HPDE6-E6E7 (cell line): Measurements from ENCODE around the gene TMOD3.
A peak's percentile ranks its signal among the peaks of the same experiment; 100 is the strongest.

ENCODE experiments used
- DNase-seq: peaks from one replicate; pipeline ENCODE4 v3.0.0; 2011; ENCODE audit warnings: missing footprints; ENCODE audit errors: extremely low spot score

Gene TMOD3

DNA sequence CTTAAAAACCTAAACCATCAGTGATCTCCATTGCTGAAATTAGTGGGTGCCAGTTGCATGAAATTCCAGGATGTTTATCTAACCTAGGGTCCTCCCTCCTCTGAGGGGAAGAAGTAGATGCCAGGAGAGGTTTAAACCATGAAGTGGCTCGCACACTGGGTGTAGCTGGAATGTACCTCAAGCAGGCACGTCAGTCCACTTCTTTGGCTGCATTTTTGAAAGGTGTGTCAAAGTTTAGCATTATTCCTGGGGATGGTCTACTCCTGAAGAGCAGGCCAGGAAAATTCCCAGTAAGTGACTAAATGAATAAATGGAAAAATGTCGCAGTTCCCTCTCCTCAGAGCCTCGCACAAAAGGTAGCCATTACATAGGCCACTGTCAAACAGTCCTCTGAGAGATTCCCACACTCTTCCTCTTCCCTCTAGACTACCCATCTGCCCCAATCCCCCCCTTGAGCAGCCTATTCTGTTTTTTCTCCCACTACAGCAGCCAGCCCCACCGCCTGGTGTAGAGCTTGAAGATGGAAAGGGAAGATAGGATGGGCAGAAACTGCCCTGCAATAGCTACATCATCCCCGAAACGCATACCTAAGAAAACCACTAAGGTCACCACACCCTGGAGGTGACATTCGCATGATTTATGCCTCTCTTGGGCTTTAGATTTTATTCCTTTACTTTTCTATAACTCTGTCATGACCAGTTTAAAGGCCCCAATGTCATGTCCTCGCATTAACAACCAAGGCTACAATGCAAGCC lies 655 bp upstream of the TMOD3 start:
- DNase-seq: peak; percentile 34

DNA sequence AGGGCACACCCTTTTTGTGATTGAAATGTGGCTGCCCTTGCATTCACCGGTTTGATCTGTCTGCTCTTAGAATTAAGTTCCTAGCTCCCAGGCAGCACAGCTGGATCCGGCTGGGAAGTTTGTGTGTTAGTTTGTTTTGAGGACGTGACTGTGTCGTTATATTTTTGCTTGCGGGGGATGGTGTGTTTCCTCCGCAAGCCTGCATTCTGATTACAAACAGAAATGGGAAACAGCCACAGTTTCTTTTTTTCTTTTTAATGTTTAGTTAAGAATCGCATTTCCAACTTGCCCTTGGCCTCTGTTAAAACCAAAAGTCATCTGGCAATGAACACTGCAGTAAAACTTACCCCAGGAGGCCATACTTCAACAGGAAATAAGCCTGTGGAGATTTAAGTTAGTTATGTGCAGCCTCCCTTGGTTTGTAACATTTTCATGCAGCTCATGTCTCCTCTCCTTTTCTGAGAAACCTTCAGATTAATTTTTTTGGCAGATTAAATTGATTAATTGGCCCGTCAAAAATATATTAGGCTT lies 888 bp downstream of the TMOD3 start:
- DNase-seq: no peak

DNA sequence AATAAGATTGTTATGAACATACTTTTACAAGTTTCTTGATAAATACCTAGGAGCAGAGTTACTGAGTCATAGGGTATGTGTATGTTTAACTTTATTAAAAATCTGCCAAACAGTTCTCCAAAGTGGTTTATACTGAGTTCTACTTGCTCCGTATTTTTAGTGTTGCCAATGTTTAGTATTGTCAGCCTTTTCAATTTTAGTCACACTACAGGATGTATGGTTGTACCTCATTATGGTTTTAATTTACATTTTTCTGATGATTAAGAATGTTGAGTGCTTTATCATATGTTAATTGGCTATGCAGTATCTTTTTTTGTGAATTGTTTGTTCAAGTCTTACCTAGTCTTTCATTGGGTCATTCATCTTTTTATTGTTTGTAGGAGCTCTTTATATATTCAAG lies 4.3 kb downstream of the TMOD3 start:
- no peak for DNase-seq

DNA sequence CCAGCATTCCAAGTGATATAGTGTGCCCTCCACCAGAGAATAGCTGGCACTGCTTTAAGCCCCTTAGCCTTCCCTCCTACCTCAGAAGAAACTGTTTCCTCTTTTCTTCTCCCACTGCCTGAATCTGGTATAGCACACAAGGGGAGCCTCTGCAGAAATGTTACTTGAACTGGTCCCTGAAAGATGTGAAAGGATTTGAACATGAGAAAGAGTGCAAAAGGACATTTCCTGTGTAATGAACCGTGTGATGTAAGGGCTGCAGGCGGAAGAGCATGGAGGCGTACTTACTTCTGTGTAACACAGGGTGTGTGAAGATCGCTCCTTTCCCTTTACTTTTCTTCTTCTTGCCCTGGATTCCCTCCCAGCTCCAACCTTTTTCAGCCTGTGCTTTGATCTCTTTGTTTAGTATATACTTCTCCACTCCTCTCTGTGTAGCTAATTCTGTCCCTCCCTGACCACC lies 8.4 kb downstream of the TMOD3 start:
- no peak for DNase-seq

DNA sequence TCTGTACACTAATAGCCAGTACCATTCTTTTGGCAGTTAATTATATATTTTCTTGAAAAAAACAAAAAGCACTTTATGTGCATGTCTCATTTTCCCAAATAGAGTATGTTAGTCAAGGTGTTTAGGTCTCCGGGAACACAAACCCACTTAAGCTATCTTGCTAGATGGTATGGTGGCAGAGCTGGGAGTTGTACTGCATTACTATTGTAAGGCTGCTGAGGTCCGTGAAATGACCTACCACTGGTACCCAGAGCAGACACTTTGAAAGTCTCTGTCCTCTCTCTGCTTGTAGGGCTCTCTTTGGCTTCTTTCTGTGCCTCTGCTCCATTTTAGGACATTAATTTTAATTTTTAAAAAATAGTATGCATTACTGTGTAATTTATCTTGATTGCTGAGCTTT lies 8.8 kb downstream of the TMOD3 start:
- DNase-seq: no peak

DNA sequence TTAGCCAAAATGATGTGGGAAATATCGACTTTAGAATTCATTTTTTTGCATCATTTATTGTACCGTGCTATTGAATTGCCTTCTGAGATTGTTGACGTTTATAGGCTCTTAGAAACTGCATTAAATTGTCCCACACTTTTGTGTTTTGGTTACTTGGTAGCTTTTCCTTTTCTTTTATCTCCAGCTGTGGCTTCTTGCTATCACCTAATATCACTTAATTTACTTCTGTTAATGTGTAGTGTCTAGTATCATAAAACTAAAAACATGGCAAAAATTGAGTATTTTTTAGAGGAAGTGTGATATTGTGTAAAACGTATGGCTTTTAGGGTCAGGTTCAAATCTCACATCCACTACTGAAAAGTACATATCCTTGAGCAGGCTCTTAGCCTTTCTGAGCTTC lies 11.2 kb downstream of the TMOD3 start:
- DNase-seq: no peak

DNA sequence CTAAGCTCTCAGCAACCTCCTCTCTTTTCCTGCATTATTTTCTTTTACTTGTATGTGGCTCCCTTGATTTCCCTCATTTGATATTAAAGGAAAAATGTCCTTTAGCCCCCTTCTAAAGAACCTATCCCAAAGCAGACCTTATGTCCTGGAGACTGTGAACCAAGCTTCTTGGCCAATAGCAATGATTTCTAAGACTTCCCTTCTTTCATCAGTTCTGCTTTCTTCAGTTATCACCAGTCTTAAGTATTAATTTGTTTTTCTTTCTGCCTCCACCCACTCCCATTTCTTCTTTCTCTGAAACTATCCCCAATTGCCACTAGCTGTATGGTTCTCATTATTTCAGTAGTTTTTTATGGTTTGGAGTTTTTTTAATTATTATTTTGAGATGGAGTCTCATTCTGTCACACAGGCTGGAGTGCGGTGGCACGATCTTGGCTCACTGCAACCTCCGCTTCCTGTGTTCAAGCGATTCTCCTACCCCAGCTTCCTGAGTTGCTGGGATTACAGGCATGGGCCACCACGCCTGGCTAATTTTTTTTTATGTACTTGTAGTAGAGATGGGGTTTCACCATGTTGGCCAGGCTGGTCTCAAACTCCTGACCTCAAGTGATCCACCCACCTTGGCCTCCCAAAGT lies 12.1 kb downstream of the TMOD3 start:
- no peak for DNase-seq

DNA sequence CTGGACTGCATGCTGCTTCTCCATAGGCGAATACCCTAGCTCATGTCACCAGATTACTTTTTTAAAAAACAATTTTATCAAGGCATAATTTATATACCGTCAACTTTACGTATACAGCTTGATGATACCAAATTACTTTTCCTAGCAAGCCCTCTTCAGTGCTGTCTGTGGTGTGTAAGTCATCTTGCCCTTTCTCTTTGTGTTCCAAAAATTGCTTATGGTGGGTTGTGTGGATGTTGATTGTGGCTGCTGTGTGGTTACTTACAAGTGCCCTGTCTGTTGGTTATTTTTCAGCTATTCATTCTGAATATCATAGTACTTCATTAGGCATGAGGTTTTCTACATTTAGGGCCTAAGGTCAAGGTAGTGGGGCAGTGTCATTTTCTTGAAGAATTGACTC lies 12.8 kb downstream of the TMOD3 start:
- DNase-seq: no peak

DNA sequence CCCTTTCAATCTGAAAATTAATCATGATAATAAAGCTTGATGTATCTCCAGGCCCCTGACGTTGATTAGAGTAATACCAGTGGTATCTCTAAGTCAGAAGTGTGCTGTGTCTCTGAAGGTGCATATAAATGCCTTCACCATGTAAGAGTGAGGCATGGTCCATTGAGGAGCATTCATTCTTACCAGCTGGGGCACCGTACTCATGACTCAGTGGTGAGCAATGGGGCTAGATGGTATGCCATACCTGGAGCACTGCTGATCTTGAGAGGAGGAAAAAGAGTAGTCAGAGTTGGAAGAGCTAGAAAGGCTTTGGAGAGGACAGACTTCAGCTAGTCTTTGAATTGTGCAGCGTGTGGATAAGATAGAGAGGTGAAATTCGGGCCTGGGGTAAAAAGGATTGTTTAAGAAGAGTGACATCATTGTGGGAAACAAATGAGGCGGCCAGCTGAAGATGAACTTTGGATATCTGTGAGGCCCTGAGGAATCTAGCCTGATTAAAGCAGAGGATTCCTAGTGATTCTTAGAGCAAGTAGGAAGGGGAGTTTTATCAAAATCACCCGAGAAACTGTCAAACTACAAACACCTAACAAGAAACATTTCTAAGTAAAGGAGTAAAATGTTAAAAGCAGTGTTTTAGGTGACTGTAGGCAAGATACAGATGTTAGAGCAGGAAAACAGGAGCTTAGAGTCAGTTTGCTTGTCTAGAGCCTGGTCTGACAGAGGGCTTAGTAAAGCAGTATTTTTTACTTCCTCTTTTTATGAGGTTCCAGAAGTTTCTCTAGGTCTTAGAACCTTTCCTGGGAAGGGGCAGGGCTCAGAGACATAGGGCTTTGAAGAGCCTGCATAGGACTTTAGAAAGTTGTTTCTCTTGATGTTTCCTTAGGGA lies 13.6 kb downstream of the TMOD3 start:
- peak; percentile 63 for DNase-seq

DNA sequence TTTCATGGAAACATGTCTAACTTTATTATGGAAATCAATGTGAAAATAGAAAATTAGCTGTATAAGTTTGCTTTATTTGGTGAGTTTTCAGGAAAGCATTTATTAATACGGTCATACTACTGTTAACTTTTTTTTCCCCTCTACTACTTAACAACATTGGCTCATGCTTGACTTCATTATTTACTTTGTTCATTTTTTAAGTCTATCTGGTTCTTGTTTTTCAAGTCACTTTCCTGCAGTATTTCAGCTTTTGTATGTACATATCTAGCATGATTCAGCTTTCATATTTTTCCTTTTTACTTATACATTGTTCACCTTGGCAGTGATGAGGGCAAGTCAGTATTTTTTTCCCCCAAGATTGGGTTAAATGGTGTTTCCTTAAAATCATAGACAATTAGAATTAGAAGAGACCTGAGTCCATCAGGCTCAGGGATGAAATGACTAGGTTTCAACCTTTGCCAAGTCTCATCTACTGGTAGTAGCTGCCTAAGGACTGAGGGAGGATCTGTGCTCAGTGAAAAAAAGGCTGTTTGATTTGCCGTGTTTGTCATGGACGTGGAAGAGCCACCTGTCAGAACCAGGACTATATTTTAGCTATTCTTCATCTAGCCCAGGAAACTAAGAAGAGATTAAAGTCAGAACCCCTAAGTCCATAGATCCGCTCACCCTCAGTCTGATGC lies 15.4 kb downstream of the TMOD3 start:
- DNase-seq: no peak

DNA sequence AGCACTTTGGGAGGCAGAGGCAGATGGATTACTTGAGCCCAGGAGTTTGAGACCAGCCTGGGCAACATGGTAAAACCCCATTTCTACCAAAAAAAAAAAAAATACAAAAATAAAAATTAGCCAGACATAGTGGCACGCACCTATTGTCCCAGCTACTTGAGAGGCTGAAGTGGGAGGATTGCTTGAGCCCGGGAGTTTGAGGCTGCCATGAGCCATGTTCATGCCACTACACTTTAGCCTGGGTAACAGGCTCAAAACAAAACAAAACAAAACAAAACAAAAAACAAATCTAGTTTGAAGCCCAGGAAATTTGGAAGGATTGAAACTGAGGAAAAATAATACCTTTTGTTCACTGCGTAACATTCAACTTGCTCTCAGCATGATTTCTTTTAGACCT lies 16.6 kb downstream of the TMOD3 start:
- no peak for DNase-seq

DNA sequence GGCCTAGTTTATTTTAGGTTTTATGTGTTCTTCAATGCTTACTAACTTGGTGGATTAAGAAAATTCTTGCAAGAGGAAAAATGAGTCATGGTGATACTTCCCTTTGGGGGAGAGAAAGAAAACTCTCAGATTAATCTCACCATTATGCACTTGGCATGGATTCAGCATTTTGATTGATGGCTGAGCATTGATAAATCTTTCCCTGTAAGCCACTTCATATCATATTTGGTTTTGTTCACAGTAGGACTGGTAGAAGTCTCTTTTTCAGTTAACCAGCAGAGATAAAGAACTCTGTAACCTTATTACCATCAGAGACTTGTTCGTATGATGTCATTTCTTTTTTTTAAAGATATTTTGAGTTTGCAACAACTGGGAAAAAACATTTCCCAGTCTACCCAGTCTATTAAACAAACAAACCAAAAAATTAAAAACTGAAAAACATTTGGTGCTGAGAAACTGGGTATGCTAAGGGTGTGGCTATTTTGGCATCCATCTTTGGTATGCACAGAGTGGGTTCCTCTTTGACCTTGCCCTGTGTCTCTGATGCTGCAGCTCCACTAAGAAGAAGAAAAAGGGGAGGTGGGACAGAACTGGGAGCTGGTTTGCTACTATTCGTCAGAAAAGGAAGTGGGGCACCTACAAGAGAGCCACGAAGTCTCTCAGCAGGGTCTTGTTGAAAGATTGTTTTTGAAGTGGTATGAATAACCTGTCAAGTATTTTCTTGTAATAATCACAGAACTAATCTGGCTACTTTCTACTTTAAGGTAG lies 17.2 kb downstream of the TMOD3 start:
- peak; percentile 52 for DNase-seq

DNA sequence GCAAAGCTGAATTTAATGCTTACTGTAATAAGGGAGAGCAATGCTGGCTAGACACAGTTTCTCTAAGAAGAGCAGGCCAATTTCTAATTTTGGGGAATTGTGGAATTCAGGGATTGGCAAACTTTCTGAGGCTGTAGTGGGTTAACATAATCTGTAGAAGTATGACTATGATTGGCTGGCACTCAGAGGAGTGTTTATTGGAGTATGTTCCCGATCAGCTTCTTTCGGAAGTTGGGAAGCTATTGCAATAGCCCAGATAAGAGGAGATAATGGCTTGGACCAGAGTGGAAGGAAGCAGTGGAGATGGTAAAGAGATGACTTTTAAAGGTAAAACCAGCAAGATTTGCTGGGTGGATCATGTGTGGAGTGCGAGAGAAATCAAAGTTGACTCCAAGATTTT lies 19.4 kb downstream of the TMOD3 start:
- DNase-seq: no peak

DNA sequence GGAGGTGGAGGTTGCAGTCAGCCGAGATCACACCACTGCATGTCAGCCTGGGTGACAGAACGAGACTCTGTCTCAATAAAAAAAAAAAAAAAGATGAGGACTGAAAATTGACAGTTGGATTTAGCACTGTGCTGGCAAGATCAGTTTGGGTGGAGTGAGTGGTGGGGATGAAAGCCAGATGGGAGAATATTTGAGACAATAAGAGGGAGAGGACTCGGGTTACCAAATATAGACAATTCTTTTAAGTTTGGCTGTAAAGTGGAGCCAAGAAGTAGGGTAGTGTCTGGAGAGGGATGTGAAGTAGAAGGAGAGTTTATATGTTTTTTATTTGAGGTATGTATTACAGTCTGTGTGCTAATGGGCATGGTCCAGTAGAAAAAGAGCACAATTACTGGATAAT lies 20.4 kb downstream of the TMOD3 start:
- DNase-seq: no peak

DNA sequence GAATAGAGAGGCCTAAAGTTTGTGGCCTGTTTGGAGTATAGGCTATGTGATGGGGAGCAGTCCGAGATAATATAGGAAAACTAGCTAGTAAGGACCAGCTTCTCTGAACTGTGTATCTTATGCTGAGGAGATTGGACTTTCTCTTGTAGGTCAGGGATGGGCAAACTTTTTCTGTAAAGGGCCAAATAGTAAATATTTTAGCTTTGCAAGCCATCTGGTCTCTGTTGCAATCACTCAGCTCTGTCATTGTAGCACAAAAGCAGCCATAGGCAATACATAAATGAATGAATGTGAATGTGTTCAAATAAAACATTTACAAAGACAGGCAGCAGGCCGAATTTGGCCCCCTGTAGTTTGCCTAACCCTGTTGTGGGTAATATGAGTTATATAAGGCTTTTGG lies 24.5 kb downstream of the TMOD3 start:
- no peak for DNase-seq

DNA sequence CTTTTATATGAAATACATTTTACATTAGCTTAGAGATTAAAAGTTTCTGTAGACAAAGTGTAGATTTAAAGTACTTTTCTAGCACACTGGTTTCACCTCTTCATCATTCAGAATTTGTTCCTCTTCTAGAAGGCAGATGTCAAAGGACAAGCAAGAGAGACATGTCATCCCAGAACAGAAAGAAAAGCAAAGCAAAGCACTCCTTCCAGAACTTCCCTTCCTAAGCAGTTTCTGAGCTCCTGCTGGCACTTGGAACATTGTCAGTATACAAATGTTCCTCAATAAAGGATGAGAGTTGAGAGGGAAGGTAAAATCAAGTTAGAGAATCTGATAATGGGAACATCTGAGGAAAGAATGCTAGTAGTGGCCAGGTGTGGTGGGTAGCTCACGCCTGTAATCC lies 26.2 kb downstream of the TMOD3 start:
- no peak for DNase-seq

DNA sequence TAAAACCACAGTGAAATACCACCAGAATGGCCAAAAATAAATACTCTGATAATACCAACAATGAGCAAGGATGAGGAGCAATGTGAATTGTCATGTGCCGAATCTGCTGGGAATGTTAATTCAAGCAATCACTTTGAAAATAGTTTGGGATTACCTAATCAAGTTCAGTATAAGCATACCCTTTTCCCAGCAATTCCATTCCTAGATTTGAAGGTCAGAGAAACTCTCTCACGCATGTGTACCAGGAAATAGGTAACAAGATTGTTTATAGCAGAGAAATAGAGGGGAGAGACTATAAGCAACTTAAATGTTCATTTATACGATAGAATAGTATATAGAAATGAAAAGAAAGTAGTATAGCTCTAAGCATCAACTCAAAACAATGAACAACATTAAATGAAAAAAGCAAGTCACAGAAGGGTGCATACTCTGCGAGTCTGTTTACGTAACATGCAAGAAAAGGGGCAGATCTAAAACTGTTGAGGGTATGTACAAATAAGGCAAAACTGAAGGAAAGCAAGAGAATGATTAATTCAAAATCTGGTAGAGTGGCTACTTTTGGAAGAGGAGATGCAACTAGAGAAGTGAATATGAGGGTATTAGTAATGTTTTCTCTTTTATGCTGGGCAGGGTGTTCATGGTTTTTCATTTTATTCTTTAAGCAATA lies 27.4 kb downstream of the TMOD3 start:
- no peak for DNase-seq

DNA sequence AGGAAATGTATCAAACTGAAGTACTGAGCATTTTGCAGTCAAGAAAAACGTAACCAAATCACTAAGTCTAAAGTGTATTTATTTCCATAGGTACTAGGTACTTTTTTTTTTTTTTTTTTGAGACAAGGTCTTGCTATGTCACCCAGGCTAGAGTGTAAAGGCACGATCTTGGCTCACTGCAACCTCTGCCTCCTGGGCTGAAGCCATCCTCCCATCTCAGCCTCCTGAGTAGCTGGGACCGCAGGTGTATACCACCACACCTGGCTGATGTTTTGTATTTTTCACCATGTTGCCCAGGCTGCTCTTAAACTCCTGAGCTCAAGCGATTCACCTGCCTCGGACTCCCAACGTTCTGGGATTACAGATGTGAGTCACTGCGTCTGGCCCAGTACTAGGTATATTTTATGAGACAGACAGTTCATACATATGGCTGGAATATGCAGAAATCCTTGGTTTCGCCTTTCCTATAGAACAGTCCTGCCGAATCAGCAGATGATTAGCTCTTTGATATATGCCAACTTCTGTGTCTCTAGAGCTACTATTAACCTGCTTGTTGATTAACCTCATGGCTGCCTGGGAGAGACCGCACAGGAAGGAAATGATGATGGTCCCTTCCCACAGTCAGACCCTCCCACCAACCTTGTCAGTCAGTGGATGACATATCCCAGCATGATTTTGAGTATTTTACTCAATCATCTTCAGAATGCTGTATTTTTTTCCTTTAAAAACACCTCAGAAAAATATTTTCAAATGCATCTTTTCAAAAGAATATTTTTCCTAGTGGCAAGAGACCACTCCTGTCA lies 32.3 kb downstream of the TMOD3 start:
- DNase-seq: no peak

DNA sequence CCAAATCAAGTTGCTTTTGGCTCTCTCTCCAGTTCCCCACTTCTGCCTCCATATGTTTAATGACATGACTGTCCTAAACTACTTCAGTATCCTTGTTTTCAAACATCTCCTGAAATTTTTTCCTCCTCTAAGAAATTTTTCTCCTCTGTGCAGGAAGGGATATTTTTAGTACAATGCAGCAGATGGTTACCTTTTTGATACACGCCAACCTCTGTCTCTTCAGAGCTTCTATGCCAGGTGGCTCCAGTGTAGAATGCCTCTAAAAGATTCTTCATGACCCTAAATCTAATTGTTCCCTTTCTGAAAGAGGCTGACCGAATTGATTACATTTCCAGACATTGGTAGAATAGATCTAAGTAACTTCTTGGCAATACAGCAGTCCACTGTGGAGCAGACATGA lies 33.7 kb downstream of the TMOD3 start:
- no peak for DNase-seq
